ENCODE results near the gene CCSER1.
"Not testable (repeated sequence)": the region's sequence is repeated elsewhere in the genome, so short reads cannot be mapped to it uniquely, and the experiment has no call there.

The CCSER1 gene

GRCh38 chr4:91087743-91088142, 960.5 kb downstream of the CCSER1 start:
- DNase-seq (ENCODE audit: low spot score): no peak
- TF ChIP-seq CTCF (IDR thresholded peaks at IDR 0.05; ENCODE audit: borderline replicate concordance, control extremely low read depth, extremely low read depth, insufficient read depth, missing control alignments): no peak
- in situ Hi-C loops (cut with MboI; ENCODE audit: low sequenced_read_pairs, unreplicated experiment): no loop called here

- TF ChIP-seq CTCF (IDR thresholded peaks at IDR 0.05; ENCODE audit: borderline replicate concordance, control extremely low read depth, extremely low read depth, insufficient read depth, missing control alignments): no peak
- DNase-seq (ENCODE audit: low spot score): no peak
- in situ Hi-C loops (cut with MboI; ENCODE audit: low sequenced_read_pairs, unreplicated experiment): no loop called here
These were observed 962.0 kb downstream of the CCSER1 start for GRCh38 chr4:91089178-91089577.

GRCh38 chr4:91092398-91092980, 965.3 kb downstream of the CCSER1 start:
- TF ChIP-seq CTCF (IDR thresholded peaks at IDR 0.05; ENCODE audit: borderline replicate concordance, control extremely low read depth, extremely low read depth, insufficient read depth, missing control alignments): no peak
- in situ Hi-C loops (cut with MboI; ENCODE audit: low sequenced_read_pairs, unreplicated experiment): no loop called here
- DNase-seq (ENCODE audit: low spot score): no peak

GRCh38 chr4:91094220-91094619, 967.0 kb downstream of the CCSER1 start:
- DNase-seq (ENCODE audit: low spot score); in situ Hi-C loops (cut with MboI; ENCODE audit: low sequenced_read_pairs, unreplicated experiment): not testable (repeated sequence)

- DNase-seq (ENCODE audit: low spot score): no peak
- no peak for TF ChIP-seq CTCF (IDR thresholded peaks at IDR 0.05; ENCODE audit: borderline replicate concordance, control extremely low read depth, extremely low read depth, insufficient read depth, missing control alignments)
- in situ Hi-C loops (cut with MboI; ENCODE audit: low sequenced_read_pairs, unreplicated experiment): no loop called here
These were observed 972.5 kb downstream of the CCSER1 start for GRCh38 chr4:91099666-91100065.

GRCh38 chr4:91108751-91109150, 981.6 kb downstream of the CCSER1 start:
- DNase-seq (ENCODE audit: low spot score): no peak
- in situ Hi-C loops (cut with MboI; ENCODE audit: low sequenced_read_pairs, unreplicated experiment): no loop called here
- no peak for TF ChIP-seq CTCF (IDR thresholded peaks at IDR 0.05; ENCODE audit: borderline replicate concordance, control extremely low read depth, extremely low read depth, insufficient read depth, missing control alignments)

- in situ Hi-C loops (cut with MboI; ENCODE audit: low sequenced_read_pairs, unreplicated experiment): no loop called here
- TF ChIP-seq CTCF (IDR thresholded peaks at IDR 0.05; ENCODE audit: borderline replicate concordance, control extremely low read depth, extremely low read depth, insufficient read depth, missing control alignments): no peak
- no peak for DNase-seq (ENCODE audit: low spot score)
These were observed 984.4 kb downstream of the CCSER1 start for GRCh38 chr4:91111556-91111955.

All from GM13976 (cell line).